Skeletal muscle tissue (tissue), 4 donors: ENCODE data around the gene PDE6H. TPM values are rescaled to one million over a fixed set of nuclear protein-coding genes. Genes with fewer than 3 reads are reported as not detected.

ENCODE experiments used
- H3K27ac ChIP-seq: one replicate; pipeline ENCODE4 v1.7.0; 2013; ENCODE audit warnings: mild to moderate bottlenecking, low read depth, low read length, inconsistent platforms
- H3K27me3 ChIP-seq, 3 donors: one replicate each; pipeline ENCODE4 v1.7.0; 2013; ENCODE audit warnings: low read length in 3 of 3; ENCODE audit not compliant: control insufficient read depth in 3 of 3, insufficient read depth in 3 of 3
- H3K36me3 ChIP-seq, 3 donors: one replicate each; pipeline ENCODE4 v1.7.0; 2013; ENCODE audit warnings: low read length in 3 of 3; ENCODE audit not compliant: control insufficient read depth in 3 of 3, insufficient read depth in 3 of 3
- H3K4me1 ChIP-seq, 3 donors: one replicate each; pipeline ENCODE4 v1.7.0; 2013; ENCODE audit warnings: low read length in 3 of 3, mild to moderate bottlenecking in 3 of 3; ENCODE audit not compliant: control insufficient read depth in 3 of 3, insufficient read depth in 3 of 3
- H3K4me3 ChIP-seq, 3 donors: one replicate each; pipeline ENCODE4 v1.7.0; 2013; ENCODE audit warnings: low read length in 3 of 3
- H3K9ac ChIP-seq, 3 donors: one replicate each; pipeline ENCODE4 v1.7.0; 2013; ENCODE audit warnings: low read length in 3 of 3, mild to moderate bottlenecking in 3 of 3, moderate library complexity in 2 of 3, low read depth in 1 of 3
- H3K9me3 ChIP-seq, 3 donors: one replicate each; pipeline ENCODE4 v1.7.0; 2013; ENCODE audit warnings: low read length in 3 of 3; ENCODE audit not compliant: control insufficient read depth in 3 of 3
- total RNA-seq: library from RNA; depleted of rRNA; stranded (reverse); fragments of >200 nt; gene quantifications from one replicate; pipeline ENCODE4 v1.2.3, GENCODE V29; 2014
- donor health status: Osteomylitis.

The PDE6H gene
- total RNA-seq, 1 donor from 2014 or later: not detected

- Histone ChIP-seq H3K9ac (no peak overlapping the region), H3K36me3 (no peaks in the 10 kb centered on the region), H3K4me3 (no peak overlapping the region), H3K4me1 (no peaks in the 10 kb centered on the region), H3K27ac (no peak overlapping the region), H3K27me3 (no peaks in the 10 kb centered on the region), H3K9me3 (no peaks in the 10 kb centered on the region)
These were observed 38.3 kb downstream of the PDE6H start for GRCh38 chr12:15011162-15011561.

DNA sequence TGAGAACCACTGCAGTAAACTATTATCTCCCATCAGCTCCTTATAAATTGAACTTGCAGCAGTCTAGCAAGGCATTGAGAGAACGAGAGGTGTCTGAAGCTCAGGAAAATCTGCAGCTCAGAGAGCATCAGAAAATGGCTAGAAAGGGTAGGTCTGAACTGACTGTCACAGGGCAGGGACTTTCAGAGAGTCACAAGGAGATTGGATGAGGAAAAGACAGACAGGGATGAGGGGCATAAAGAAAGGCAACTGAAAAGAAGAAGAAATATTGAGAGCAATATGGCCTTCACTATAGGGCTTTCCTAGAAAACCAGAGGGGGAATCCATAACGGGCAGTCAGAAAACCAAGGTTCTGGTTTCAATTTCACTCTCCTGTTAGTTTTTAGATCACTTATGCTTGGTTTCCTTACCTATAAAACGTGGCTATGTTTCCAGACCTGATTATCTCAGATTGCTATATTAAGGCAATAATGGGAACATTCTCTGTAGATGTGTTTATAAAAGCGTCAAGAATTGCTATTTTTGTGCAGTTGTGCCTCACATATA lies 40.9 kb downstream of the PDE6H start:
- H3K27me3 ChIP-seq: no peaks in the 10 kb centered on the region
- H3K4me3 ChIP-seq: no peak overlapping the region
- H3K9ac ChIP-seq: no peak overlapping the region
- no peaks in the 10 kb centered on the region for H3K9me3 ChIP-seq
- H3K27ac ChIP-seq: no peak overlapping the region
- no peaks in the 10 kb centered on the region for H3K4me1 ChIP-seq
- H3K36me3 ChIP-seq: no peaks in the 10 kb centered on the region

DNA sequence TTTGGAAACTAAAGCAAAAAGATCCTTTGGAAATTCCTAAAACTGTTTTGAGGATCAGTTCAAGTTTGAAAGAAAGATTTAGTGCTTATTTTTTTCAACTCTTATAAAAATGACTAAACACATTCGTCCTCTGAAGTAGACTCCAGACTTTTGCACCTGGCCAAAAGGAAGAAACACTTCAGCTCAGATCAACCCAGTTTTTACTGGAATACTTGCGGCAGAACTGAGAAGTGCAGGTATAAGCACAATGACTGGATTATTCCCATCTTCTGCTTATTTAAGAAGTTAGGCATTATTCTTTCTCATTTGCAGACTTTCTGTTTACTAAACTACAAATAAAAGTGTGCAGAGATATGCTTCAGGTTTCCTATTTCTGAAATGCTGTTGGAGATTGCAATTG lies 41.9 kb downstream of the PDE6H start:
- no peaks in the 10 kb centered on the region for H3K9me3 ChIP-seq

GRCh38 chr12:15015121-15015520 lies 42.3 kb downstream of the PDE6H start:
- H3K4me1 ChIP-seq: no peaks in the 10 kb centered on the region
- H3K36me3 ChIP-seq: no peaks in the 10 kb centered on the region
- H3K27me3 ChIP-seq: no peaks in the 10 kb centered on the region
- no peaks in the 10 kb centered on the region for H3K9me3 ChIP-seq
- H3K4me3 ChIP-seq: no peak overlapping the region
- H3K9ac ChIP-seq: no peak overlapping the region
- no peak overlapping the region for H3K27ac ChIP-seq

More for the DNA sequence above, 41.9 kb downstream of the PDE6H start:
- Histone ChIP-seq H3K4me3 (no peak overlapping the region), H3K27ac (no peak overlapping the region), H3K4me1 (no peaks in the 10 kb centered on the region), H3K9ac (no peak overlapping the region), H3K36me3 (no peaks in the 10 kb centered on the region), H3K27me3 (no peaks in the 10 kb centered on the region)

DNA sequence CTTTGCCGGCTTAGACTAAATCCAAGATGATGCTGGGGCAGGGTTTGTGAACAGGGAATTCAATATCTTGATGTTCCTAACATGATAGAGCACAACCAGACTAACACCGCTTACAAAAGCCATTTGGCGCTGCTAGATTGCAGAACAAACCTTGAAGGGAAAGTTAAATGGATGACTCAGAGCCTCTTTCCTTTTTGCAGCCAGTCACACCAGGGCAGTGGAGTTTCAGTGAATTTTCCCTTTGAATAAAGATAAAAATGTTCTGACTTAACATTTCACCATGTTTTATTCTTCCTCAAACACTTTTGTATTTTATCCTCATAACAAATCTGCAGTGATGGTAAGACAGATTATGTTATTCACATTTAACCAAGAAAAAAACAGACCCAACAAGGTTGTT lies 47.3 kb downstream of the PDE6H start:
- no peak overlapping the region for H3K27ac ChIP-seq
- no peaks in the 10 kb centered on the region for H3K36me3 ChIP-seq
- H3K9ac ChIP-seq: no peak overlapping the region
- no peaks in the 10 kb centered on the region for H3K4me1 ChIP-seq
- H3K9me3 ChIP-seq: no peaks in the 10 kb centered on the region
- H3K4me3 ChIP-seq: no peak overlapping the region
- H3K27me3 ChIP-seq: no peaks in the 10 kb centered on the region

Other genes starting within 250 kb of the PDE6H start
- gene WBP11, start 169.6 kb upstream of the PDE6H start, total RNA-seq: 7.8 TPM
- 2.1 TPM for gene C12orf60, start 169.4 kb upstream of the PDE6H start, total RNA-seq
- 0.52 TPM for gene SMCO3, start 158.9 kb upstream of the PDE6H start, total RNA-seq
- not detected for gene ART4, start 129.5 kb upstream of the PDE6H start, total RNA-seq
- 292 TPM for gene MGP, start 87.2 kb upstream of the PDE6H start, total RNA-seq
- gene ERP27, start 34.5 kb upstream of the PDE6H start, total RNA-seq: not detected
- 17.2 TPM for gene ARHGDIB, start 11.4 kb upstream of the PDE6H start, total RNA-seq
- 4.7 TPM for gene RERG, start 248.4 kb downstream of the PDE6H start, total RNA-seq